Ishikawa (cell line): ENCODE data around the gene TMEM150C.
A peak's percentile ranks its signal among the peaks of the same experiment; 100 is the strongest.

Source experiments
- CEBPB ChIP-seq: IDR thresholded peaks from 2 replicates; pipeline ENCODE4 v1.6.1; 2012
- CREB1 ChIP-seq: IDR thresholded peaks from 2 replicates; pipeline ENCODE4 v1.6.1; 2012; ENCODE audit warnings: low read depth
- EGR1 ChIP-seq: IDR thresholded peaks from 2 replicates; pipeline ENCODE4 v1.6.1; 2012
- EP300 ChIP-seq: IDR thresholded peaks from 2 replicates; pipeline ENCODE4 v1.6.1; 2012; ENCODE audit warnings: borderline replicate concordance
- FOXM1 ChIP-seq: IDR thresholded peaks from 2 replicates; pipeline ENCODE4 v1.6.1; 2012; ENCODE audit warnings: low read depth, borderline replicate concordance
- NFIC ChIP-seq: IDR thresholded peaks from 2 replicates; pipeline ENCODE4 v1.6.1; 2012
- RAD21 ChIP-seq: IDR thresholded peaks from 2 replicates; pipeline ENCODE4 v1.6.1; 2012; ENCODE audit warnings: low read depth
- TAF1 ChIP-seq: IDR thresholded peaks from 2 replicates; pipeline ENCODE4 v1.6.1; 2012; ENCODE audit warnings: low read depth, mild to moderate bottlenecking
- TCF12 ChIP-seq: IDR thresholded peaks from 2 replicates; pipeline ENCODE4 v1.6.1; 2012; ENCODE audit warnings: low read depth
- TEAD4 ChIP-seq: IDR thresholded peaks from 2 replicates; pipeline ENCODE4 v1.6.1; 2012
- YY1 ChIP-seq: IDR thresholded peaks from 2 replicates; pipeline ENCODE4 v1.6.1; 2012; ENCODE audit warnings: low read depth
- ZBTB7A ChIP-seq: IDR thresholded peaks from 2 replicates; pipeline ENCODE4 v1.6.1; 2012; ENCODE audit warnings: low read depth
- TF ChIP-seq, protein P1 (sequence below): IDR thresholded peaks from 2 replicates; pipeline ENCODE4 v1.6.1; 2012
- TF ChIP-seq, protein P2 (sequence below): IDR thresholded peaks from 2 replicates; pipeline ENCODE4 v1.6.1; 2012; ENCODE audit warnings: low read depth, mild to moderate bottlenecking
- TF ChIP-seq, protein P3 (sequence below): IDR thresholded peaks from 2 replicates; pipeline ENCODE4 v1.6.1; 2012

TMEM150C gene

DNA sequence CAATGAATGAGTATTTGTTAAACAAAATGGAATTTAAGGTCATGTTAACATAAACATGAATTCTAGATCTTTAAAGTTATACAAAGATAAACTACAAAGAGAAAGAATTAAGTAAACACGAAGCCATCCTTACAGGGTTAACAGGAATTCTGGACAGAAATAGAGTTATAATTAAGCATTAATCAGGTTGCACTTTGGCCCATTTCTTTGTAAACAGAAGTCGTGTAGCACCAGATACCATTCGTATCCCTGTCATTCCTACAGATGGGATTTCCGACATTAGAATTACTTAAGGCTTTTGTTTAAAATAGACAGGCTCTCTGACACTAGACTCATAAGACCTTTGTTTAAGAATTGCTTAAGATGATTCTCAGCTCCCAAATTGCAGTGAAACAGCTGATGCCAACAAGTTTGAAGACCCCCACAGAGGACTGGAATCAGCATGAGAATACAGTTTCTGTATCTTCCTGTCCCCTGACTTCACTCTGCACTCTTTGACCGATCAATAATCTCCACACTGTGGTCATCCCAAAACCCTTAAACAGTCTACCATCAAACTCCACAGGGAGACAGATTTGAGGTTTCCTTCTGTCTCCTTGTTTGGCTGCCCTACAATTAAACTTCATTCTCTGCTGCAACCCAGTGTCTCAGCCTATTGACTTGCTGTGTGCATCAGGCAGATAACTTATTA, 22.3 kb upstream of the TMEM150C start:
- TF ChIP-seq TEAD4 (no peak), TCF12 (no peak), ZBTB7A (no peak), EP300 (no peak), CEBPB (no peak), FOXM1 (no peak), CREB1 (no peak), RAD21 (no peak), YY1 (no peak), TAF1 (no peak), EGR1 (no peak), NFIC (no peak)
- TF ChIP-seq, protein P1, sequence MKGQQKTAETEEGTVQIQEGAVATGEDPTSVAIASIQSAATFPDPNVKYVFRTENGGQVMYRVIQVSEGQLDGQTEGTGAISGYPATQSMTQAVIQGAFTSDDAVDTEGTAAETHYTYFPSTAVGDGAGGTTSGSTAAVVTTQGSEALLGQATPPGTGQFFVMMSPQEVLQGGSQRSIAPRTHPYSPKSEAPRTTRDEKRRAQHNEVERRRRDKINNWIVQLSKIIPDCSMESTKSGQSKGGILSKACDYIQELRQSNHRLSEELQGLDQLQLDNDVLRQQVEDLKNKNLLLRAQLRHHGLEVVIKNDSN, result no peak
- TF ChIP-seq, protein P2, sequence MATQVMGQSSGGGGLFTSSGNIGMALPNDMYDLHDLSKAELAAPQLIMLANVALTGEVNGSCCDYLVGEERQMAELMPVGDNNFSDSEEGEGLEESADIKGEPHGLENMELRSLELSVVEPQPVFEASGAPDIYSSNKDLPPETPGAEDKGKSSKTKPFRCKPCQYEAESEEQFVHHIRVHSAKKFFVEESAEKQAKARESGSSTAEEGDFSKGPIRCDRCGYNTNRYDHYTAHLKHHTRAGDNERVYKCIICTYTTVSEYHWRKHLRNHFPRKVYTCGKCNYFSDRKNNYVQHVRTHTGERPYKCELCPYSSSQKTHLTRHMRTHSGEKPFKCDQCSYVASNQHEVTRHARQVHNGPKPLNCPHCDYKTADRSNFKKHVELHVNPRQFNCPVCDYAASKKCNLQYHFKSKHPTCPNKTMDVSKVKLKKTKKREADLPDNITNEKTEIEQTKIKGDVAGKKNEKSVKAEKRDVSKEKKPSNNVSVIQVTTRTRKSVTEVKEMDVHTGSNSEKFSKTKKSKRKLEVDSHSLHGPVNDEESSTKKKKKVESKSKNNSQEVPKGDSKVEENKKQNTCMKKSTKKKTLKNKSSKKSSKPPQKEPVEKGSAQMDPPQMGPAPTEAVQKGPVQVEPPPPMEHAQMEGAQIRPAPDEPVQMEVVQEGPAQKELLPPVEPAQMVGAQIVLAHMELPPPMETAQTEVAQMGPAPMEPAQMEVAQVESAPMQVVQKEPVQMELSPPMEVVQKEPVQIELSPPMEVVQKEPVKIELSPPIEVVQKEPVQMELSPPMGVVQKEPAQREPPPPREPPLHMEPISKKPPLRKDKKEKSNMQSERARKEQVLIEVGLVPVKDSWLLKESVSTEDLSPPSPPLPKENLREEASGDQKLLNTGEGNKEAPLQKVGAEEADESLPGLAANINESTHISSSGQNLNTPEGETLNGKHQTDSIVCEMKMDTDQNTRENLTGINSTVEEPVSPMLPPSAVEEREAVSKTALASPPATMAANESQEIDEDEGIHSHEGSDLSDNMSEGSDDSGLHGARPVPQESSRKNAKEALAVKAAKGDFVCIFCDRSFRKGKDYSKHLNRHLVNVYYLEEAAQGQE, result no peak
- TF ChIP-seq, protein P3, sequence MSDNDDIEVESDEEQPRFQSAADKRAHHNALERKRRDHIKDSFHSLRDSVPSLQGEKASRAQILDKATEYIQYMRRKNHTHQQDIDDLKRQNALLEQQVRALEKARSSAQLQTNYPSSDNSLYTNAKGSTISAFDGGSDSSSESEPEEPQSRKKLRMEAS, result no peak

DNA sequence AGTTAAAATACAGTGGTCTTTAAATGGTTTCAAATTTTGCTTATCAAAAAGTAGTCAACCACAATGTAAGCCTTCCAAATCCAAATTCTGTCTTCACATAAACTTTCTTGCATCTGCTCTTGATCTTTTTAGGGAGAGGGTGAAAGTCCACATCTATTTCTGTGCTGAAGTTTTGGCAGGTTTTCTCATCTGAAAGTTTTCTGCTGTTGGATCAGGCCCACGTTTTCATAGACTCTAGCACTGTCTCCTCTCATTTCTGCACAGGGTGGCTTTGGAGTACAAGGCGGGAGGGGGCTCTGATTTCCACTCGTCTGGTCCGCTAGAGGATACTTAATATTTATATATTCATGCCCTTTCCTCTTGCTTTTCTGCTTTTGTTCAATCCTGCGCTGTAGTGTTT, 18.1 kb upstream of the TMEM150C start:
- no peak for TF ChIP-seq CEBPB
- TF ChIP-seq EGR1, result no peak
- TF ChIP-seq TCF12, result no peak
- no peak for TF ChIP-seq TEAD4
- TF ChIP-seq FOXM1, result no peak
- TF ChIP-seq EP300, result no peak
- no peak for TF ChIP-seq TAF1
- TF ChIP-seq, protein P1, result no peak
- TF ChIP-seq YY1, result no peak
- TF ChIP-seq ZBTB7A, result no peak
- TF ChIP-seq, protein P2, result no peak
- TF ChIP-seq, protein P3, result no peak
- TF ChIP-seq CREB1, result no peak
- TF ChIP-seq NFIC, result no peak
- TF ChIP-seq RAD21, result no peak

DNA sequence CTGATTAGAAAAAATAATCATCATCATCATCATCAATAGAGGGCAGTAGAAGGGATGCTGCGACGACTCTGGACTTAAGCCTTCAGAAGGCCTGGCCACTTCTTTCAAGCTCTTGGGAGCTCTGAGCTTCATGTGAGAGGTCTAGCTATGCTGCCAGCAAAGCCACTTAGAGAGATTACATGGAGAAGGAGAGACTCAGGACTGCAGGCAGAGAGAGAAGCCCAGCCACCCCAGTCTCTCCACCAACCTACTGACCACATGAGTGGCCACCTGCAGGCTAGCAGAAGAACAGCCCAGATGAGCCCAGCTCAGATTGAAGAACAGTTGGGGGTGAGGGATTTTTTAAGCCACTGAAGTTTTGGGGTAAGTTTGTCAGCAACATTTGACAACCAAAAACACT, 17.1 kb upstream of the TMEM150C start:
- TF ChIP-seq FOXM1 (no peak), RAD21 (peak; percentile 31; the same call in 1 of the 2 replicates)
- TF ChIP-seq, protein P3, result no peak

DNA sequence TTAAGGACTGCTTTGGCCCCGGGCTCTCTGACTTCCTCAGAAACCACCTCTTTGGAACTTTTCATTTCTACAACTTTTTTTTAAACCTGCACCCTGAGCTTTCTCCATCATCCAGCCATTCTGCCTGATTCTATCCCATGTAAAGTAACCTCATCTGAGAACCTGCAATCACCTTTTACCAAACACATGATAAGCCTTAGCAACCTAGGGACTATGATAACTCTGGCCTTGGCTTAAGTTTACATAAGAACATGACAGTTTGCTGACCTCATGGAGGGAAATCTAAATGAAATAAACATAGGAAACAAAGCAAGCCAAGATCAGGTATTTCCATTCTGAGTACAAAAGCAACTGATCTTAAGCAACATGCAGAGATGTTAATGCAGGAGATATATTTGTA, 15.7 kb upstream of the TMEM150C start:
- TF ChIP-seq TEAD4, result no peak
- no peak for TF ChIP-seq TCF12
- TF ChIP-seq YY1, result no peak
- no peak for TF ChIP-seq TAF1
- no peak for TF ChIP-seq CEBPB
- TF ChIP-seq, protein P2, result no peak
- TF ChIP-seq, protein P3, result no peak
- TF ChIP-seq CREB1, result no peak
- TF ChIP-seq RAD21, result no peak
- TF ChIP-seq EP300, result no peak
- TF ChIP-seq FOXM1, result no peak
- TF ChIP-seq, protein P1, result no peak
- TF ChIP-seq ZBTB7A, result no peak
- no peak for TF ChIP-seq NFIC
- TF ChIP-seq EGR1, result no peak
